NCI-H774 (cell line): ENCODE data around the gene PRRC2C.
"Not testable (repeated sequence)": the region's sequence is repeated elsewhere in the genome, so short reads cannot be mapped to it uniquely, and the experiment has no call there.

Experiments
- DNase-seq: peaks from one replicate; lab custom pipeline; 2025; lab: John Stamatoyannopoulos, UW

PRRC2C gene

DNA sequence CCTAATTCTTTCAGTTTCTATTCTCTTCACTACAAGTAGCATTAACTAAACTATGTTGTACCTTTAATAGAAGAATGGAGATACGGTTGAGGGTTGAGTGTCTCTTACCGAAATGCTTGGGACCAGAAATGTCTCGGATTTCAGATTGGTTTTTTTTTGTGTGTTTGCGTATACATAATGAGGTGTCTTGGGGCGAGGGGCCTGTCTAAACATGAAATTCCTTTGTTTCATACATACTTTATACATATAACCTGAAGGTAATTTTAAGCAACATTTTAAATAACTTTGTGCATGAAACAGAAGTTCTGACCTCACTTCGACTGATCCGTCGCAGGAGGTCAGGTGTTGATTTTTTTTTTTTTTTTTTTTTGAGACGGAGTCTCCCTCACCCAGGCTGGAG lies 100.4 kb downstream of the PRRC2C start:
- DNase-seq = no peak

GRCh38 chr1:171588230-171588629 lies 102.9 kb downstream of the PRRC2C start:
- DNase-seq = no peak

DNA sequence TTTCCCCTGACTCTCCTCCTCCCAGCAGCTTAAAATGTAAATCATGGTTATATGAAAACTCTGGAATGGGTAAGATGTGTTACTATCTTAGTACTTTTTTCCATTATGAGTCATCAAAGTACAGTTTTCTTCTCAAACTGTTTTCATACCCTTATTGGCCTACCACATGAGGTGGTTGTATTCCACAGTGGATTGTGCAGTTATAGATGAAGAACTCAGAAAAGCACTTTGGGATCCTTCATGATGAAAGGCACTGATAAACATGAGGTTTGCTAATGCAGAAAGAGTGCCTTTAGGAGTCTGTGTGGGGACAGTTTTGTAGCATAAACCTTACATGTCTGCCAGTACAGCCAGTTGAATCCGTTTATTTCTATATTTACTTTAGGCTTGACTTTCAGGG lies 104.7 kb downstream of the PRRC2C start:
- DNase-seq = no peak

DNA sequence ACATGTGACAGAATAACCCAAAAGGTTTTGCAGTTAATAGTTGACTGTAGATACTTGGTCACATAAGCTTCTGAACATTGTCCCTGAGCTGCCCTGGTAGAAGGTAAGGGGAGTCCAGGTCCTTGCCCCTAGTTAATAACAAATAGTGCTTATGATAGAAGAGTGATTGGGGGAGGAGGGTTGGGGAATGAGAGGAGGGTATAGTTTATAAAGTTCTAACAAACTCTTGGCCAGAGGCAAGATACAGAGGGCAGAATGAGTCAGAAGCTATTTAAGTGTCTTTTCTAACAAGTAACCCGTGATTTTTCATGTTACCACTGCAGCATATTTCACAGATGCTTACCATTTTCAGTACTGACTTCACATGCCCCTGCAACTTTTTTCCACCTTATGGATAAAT lies 110.0 kb downstream of the PRRC2C start:
- DNase-seq = no peak

DNA sequence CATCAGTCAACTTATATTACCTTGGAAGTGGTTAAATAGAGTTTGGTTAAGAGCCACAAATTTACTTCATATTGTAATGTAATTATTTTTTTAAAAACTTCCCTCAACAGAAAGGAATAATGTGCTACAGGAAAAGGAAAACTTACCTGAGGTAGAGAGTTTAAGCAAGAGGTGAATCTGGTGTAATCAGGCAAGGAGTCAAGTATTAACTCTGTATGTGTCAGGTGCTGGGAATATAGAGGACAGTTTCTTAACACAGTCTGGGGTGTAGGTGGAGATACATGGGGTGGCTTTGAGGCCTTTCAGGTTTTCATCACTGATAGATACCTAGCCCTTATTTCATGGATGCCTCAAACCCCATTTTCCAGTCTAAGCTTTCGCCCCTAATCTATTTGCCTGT lies 110.8 kb downstream of the PRRC2C start:
- no peak for DNase-seq

DNA sequence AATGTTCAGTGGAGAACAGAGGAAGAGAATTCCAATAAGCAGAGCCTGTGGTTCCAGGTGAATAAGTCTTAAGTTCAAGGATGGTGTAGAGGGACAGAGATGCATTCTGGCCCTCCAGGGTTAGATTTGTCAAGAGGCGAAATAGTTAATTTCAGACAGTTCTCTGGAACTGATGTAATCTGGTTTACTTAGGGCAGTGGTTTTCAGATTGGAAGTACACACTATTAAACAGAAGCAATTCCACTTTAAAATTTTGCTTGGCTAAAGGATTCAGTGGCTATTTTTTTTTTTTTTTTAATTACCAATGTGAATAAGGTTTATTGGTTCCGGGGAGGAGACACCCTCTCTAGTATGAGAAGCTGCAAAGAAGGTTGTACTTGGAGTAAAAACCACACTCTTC lies 111.4 kb downstream of the PRRC2C start:
- no peak for DNase-seq

DNA sequence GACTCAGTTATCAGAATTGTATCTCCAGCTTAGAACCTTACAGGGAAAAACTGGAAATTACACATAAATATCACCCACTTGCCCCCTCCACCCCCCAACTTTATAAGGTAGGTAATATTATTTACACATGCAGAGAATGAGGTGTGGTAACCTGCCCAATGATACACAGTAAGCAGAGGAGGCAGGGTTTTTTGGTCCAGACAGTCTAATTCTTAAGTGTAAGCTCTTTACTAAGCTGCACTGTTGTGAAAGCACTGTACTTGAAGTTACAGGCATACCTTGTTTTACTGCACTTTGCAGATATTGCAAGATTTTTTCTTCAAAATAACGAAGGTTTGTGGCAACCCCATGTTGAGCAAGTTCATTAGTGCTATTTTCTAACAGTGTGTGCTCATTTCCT lies 111.9 kb downstream of the PRRC2C start:
- no peak for DNase-seq

DNA sequence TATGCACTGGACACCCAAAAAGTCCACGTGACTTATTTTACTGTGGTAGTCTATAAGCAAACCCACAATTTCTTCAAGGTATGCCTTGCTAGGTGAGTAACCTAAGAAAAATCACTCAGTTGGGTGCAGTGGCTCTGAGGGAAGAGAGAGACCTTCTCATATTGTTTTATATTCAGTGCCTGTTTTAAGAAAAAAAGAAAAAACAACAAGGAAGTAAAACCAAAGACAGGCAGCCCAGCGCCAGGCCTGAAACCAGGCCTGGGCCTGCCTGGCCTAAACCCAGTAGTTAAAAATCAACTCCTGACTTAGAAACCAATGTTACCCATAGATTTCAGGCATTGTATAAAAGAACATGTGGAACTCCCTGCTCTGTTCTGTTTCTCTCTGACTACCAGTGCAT lies 115.0 kb downstream of the PRRC2C start:
- DNase-seq = not testable (repeated sequence)

DNA sequence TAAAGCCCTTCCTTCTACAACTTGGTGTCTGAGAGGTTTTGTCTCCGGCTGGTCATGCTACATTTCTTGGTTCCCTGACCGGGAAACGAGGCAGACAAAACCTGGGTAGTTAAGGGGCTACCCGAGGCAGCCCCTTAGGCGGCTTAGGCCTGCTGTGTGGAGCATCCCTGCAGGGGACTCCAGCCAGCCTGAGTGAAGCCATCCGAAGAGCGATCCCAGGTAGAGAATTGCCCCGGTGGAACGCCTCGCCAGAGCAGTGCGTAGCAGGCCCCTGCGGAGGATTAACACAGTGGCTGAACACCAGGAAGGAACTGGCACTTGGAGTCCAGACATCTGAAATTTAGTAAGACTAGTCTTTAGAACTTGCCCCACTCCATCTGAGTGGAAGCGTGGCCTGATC lies 115.5 kb downstream of the PRRC2C start:
- DNase-seq = no peak

DNA sequence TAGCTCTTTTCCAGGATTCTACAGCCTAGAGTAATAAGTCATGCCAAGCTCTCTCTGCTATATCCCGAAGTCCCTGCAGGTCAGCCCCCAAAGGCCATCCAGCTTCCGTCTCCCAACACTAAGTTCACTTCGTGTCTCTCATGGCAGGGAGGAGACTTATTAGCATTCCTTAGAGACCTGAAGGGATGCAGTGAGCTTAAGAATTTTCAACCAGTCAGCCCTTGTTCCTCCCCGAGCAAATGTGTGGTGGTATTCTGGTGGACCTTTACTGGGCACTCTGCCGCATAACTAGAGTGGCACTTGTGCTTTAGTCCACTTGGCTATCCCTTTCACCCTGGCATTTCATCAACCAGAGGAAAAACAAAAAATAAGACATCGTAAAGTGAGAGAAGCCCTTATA lies 117.7 kb downstream of the PRRC2C start:
- not testable (repeated sequence) for DNase-seq

- DNase-seq = no peak
These were observed 121.1 kb downstream of the PRRC2C start for GRCh38 chr1:171606402-171606941.

DNA sequence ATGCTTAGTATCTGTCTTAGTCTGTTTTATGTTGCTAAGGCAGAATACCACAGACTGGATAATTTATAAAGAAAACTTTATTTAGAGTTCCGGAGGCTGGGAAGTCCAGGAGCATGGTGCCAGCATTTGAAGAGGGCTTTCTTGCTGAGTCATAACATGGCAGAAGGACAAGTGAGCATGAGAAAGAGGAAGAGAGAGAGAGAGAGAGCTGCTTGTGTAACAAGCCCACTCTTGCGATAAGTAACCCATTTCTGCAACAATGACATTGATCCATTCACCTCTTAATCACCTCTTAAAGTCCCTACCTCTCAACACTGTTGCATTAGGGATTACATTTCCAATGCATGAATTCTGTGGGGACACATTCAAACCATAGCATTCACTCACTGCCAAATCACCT lies 125.1 kb downstream of the PRRC2C start:
- no peak for DNase-seq

- DNase-seq = no peak
These were observed 126.0 kb downstream of the PRRC2C start for GRCh38 chr1:171611306-171611705.

DNA sequence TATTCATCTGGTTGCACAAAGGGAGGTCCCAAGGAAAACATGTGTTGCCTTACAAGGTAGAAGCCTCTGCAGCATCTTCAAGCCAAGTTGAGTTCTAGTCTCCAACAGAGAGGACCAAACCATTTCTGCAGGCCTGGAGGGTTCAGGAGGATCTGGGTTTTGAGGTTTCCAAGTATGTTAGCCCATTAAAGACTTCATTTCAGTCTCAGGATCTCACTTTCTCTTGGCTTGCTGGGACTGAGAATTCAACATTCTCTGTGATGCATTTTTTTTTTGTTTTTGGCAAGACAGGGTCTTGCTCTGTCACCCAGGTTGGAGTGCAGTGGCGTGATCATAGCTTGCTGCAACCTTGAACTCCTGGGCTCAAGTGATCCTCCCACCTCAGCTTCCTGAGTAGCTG lies 128.0 kb downstream of the PRRC2C start:
- DNase-seq = no peak

- not testable (repeated sequence) for DNase-seq
These were observed 130.0 kb downstream of the PRRC2C start for GRCh38 chr1:171615122-171615906.

GRCh38 chr1:171616586-171616985 lies 131.3 kb downstream of the PRRC2C start:
- no peak for DNase-seq

- no peak for DNase-seq
These were observed 136.8 kb downstream of the PRRC2C start, which contains the start of gene MYOCOS for GRCh38 chr1:171622152-171622462. TSS of gene MYOCOS (plus strand) at chr1:171622243. CDS start at chr1:171623884, 1,641 bp downstream.

DNA sequence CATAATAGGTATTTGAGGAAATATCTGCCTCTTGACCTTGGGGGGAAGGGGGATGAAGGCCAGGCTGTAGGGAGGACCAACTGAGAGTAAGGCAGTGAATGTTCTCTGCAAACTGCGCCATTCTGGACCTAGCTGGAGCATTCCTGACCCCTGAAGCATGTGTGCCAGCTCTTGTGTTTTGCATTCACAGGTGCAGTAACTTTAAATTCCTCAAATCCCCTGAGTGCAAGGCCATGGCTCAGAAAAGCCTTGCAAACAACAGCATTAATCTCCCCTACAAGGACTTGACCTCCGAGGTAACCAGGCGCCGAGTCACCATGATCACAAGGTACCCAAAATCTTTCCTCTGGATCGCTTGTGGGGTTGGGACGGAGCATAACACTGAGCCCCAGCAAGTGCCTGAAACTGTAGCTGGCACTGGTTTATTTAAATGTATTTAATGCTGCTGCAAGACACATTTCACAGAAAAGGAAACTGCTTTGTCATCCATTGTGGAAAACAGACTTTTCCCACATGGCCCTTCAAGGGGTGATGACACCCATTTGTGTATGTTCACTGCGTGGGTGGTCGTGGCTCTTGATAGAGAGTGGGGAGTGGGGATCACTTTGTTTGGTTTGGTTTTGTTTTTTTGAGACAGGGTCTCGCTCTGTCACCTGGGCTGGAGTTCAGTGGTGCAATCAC lies 138.5 kb downstream of the PRRC2C start:
- DNase-seq = no peak

DNA sequence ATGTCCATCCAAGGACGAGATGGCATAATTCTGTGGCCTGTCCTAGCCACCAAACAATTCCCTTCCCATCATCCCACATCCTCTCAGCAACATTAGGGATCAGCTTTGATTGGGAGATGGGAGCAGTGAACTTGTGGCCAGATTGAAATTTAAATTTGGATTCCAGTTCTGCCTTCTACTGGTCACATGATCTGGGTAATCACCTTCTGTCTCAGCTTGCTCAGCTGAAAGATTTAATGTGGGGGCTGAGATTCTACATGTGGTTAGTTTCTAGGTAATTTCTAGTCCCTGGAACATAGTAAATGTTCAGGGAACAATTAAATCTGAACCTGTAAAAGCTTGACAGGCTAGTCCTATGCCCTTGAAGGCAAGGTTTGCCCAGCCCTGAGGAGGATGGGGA lies 139.9 kb downstream of the PRRC2C start:
- DNase-seq = no peak

GRCh38 chr1:171627020-171627419 lies 141.7 kb downstream of the PRRC2C start:
- no peak for DNase-seq

- no peak for DNase-seq
These were observed 142.9 kb downstream of the PRRC2C start for GRCh38 chr1:171628225-171628624.

DNA sequence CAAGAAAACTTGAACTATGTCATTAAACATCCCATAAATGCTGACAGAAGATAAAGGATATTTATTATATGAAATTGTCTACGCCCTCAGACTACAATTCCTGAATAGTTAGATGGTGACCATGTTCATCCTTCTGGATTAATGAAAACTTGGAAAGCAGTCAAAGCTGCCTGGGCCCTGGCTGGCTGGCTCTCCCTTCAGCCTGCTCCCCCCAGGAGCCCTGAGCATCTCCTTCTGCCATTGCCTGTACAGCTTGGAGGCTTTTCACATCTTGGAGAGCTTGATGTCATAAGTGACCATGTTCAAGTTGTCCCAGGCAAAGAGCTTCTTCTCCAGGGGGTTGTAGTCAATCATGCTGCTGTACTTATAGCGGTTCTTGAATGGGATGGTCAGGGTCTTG lies 150.3 kb downstream of the PRRC2C start:
- DNase-seq = no peak

DNA sequence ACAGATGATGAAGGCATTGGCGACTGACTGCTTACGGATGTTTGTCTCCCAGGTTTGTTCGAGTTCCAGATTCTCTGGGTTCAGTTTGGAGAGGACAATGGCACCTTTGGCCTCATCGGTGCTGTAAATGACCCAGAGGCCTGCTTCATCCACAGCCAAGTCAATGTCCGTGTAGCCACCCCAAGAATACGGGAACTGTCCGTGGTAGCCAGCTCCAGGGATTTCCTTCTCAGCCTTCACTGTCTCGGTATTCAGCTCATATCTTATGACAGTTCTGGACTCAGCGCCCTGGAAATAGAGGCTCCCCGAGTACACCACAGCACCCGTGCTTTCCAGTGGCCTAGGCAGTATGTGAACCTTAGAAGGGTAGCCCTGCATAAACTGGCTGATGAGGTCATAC lies 150.8 kb downstream of the PRRC2C start:
- DNase-seq = no peak
